ENCODE results near the gene UQCRH. TPM values are rescaled to one million over a fixed set of nuclear protein-coding genes. Genes with fewer than 3 reads are reported as not detected.

Gene UQCRH
- total RNA-seq, 2 donors from 2014 or later, result 258 to 391 TPM

- Histone ChIP-seq H3K36me3 (peaks cover 0 to 5% of the 10 kb centered on the region in 2 donors), H3K4me3 (no peak overlapping the region), H3K27me3 (replicated peaks; ENCODE audit: insufficient read depth) (no peaks in the 10 kb centered on the region), H3K4me1 (replicated peaks) (no peaks in the 10 kb centered on the region), H3K9me3 (no peaks in the 10 kb centered on the region), H3K27ac (no peak overlapping the region)
- no peak for DNase-seq (ENCODE audit: low spot score)
- TF ChIP-seq POLR2A (IDR thresholded peaks at IDR 0.05) (no peak), CTCF (IDR thresholded peaks at IDR 0.05) (no peak), POLR2AphosphoS5 (IDR thresholded peaks at IDR 0.05) (no peak)
- 77% methylated on average over 14 of the region's 14 CpGs for WGBS
- intact Hi-C loops (cut with DNase I), result no loop called here
Measured at GRCh38 chr1:46277658-46278373, 25.7 kb upstream of the UQCRH start.

GRCh38 chr1:46278807-46279206, 24.7 kb upstream of the UQCRH start:
- 89% methylated on average over 12 of the region's 12 CpGs for WGBS
- no peaks in the 10 kb centered on the region for H3K4me1 ChIP-seq (replicated peaks)
- no peaks in the 10 kb centered on the region for H3K27me3 ChIP-seq (replicated peaks; ENCODE audit: insufficient read depth)
- H3K4me3 ChIP-seq, result no peak overlapping the region
- H3K36me3 ChIP-seq, result peaks cover 0 to 5% of the 10 kb centered on the region in 2 donors
- no peak overlapping the region for H3K27ac ChIP-seq
- intact Hi-C loops (cut with DNase I), result no loop called here
- TF ChIP-seq POLR2A (IDR thresholded peaks at IDR 0.05), result no peak
- TF ChIP-seq CTCF (IDR thresholded peaks at IDR 0.05), result no peak
- no peak for TF ChIP-seq POLR2AphosphoS5 (IDR thresholded peaks at IDR 0.05)
- no peaks in the 10 kb centered on the region for H3K9me3 ChIP-seq
- DNase-seq (ENCODE audit: low spot score), result no peak

- no peaks in the 10 kb centered on the region for H3K9me3 ChIP-seq
- 93% methylated on average over 3 of the region's 3 CpGs for WGBS
- H3K27ac ChIP-seq, result no peak overlapping the region
- H3K36me3 ChIP-seq, result peaks cover 3 to 5% of the 10 kb centered on the region in 2 donors
- no peak for DNase-seq (ENCODE audit: low spot score)
- no peak overlapping the region for H3K4me3 ChIP-seq
- no peaks in the 10 kb centered on the region for H3K4me1 ChIP-seq (replicated peaks)
- intact Hi-C loops (cut with DNase I), result no loop called here
- TF ChIP-seq POLR2AphosphoS5 (IDR thresholded peaks at IDR 0.05) (no peak), CTCF (IDR thresholded peaks at IDR 0.05) (no peak), POLR2A (IDR thresholded peaks at IDR 0.05) (no peak)
- no peaks in the 10 kb centered on the region for H3K27me3 ChIP-seq (replicated peaks; ENCODE audit: insufficient read depth)
Measured at GRCh38 chr1:46280092-46280491, 23.4 kb upstream of the UQCRH start.

- Histone ChIP-seq H3K27ac (no peak overlapping the region), H3K27me3 (replicated peaks; ENCODE audit: insufficient read depth) (no peaks in the 10 kb centered on the region), H3K36me3 (peaks cover 7 to 11% of the 10 kb centered on the region in 2 donors), H3K4me1 (replicated peaks) (no peaks in the 10 kb centered on the region), H3K4me3 (no peak overlapping the region), H3K9me3 (no peaks in the 10 kb centered on the region)
- TF ChIP-seq POLR2AphosphoS5 (IDR thresholded peaks at IDR 0.05), result no peak
- TF ChIP-seq POLR2A (IDR thresholded peaks at IDR 0.05), result no peak
- TF ChIP-seq CTCF (IDR thresholded peaks at IDR 0.05), result no peak
- WGBS, result 92% methylated on average over 14 of the region's 14 CpGs
- DNase-seq (ENCODE audit: low spot score), result no peak
- intact Hi-C loops (cut with DNase I), result no loop called here
Measured at GRCh38 chr1:46281021-46281420, 22.5 kb upstream of the UQCRH start.

- Histone ChIP-seq H3K4me1 (replicated peaks) (no peaks in the 10 kb centered on the region), H3K36me3 (peaks cover 7 to 13% of the 10 kb centered on the region in 2 donors), H3K4me3 (no peak overlapping the region), H3K27me3 (replicated peaks; ENCODE audit: insufficient read depth) (no peaks in the 10 kb centered on the region), H3K9me3 (no peaks in the 10 kb centered on the region), H3K27ac (no peak overlapping the region)
- intact Hi-C loops (cut with DNase I), result no loop called here
- TF ChIP-seq POLR2AphosphoS5 (IDR thresholded peaks at IDR 0.05) (no peak), CTCF (IDR thresholded peaks at IDR 0.05) (no peak), POLR2A (IDR thresholded peaks at IDR 0.05) (no peak)
- 87% methylated on average over 1 of the region's 1 CpG for WGBS
- no peak for DNase-seq (ENCODE audit: low spot score)
Measured at GRCh38 chr1:46284058-46284457, 19.4 kb upstream of the UQCRH start.

All from prostate gland (tissue), 2 donors.